ENCODE results near the gene ZCWPW1. TPM values are rescaled to one million over a fixed set of nuclear protein-coding genes. Genes with fewer than 3 reads are reported as not detected.

ZCWPW1 gene
- total and polyA plus RNA-seq, 2 of the 8 experiments (the other 6 are each of a cell fraction or from before 2014, with no cell fraction given), result 0.51 to 1.4 TPM

- TF ChIP-seq SIN3A (conservative IDR thresholded peaks at IDR 0.05 in 1 of 2, IDR thresholded peaks at IDR 0.05 in 1 of 2; ENCODE audit: low read depth in 1 of 2, low read length in 2 of 2) (no peak), TEAD4 (IDR thresholded peaks at IDR 0.05; ENCODE audit: low read depth, low read length) (no peak), MAX (IDR thresholded peaks at IDR 0.05) (no peak), SUZ12 (IDR thresholded peaks at IDR 0.05; ENCODE audit: low read length) (no peak), CTBP2 (IDR thresholded peaks at IDR 0.05; ENCODE audit: borderline replicate concordance, insufficient read depth, insufficient read length, low read length) (no peak)
Observed at GRCh38 chr7:100466653-100467605, 38.4 kb upstream of the ZCWPW1 start (continued).
